ENCODE measurements around the gene ARHGAP44. TPM values are rescaled to one million over a fixed set of nuclear protein-coding genes. Genes with fewer than 3 reads are reported as not detected.

ARHGAP44 gene
- total RNA-seq, 2 donors from 2014 or later, result 46.3 to 51.5 TPM

GRCh38 chr17:13003927-13004326, 214.6 kb downstream of the ARHGAP44 start:
- Histone ChIP-seq H3K36me3 (peaks cover 13% of the 10 kb centered on the region), H3K9ac (ENCODE audit: low read depth in 2 of 2, low read length in 2 of 2) (no peak overlapping the region), H3K9me3 (no peaks in the 10 kb centered on the region), H3K4me1 (no peaks in the 10 kb centered on the region), H3K27me3 (no peaks in the 10 kb centered on the region), H3K27ac (no peak overlapping the region), H3K4me3 (no peak overlapping the region)
- no peak for DNase-seq
- TF ChIP-seq CTCF (IDR thresholded peaks at IDR 0.05), result no peak
- intact Hi-C loops (cut with DNase I), result loop anchor here (5.0 to 10.0 kb wide), 4 partner anchors 259 to 822 kb away; no protein-coding TSS in a partner anchor

- H3K9ac ChIP-seq (ENCODE audit: low read depth in 2 of 2, low read length in 2 of 2), result no peak overlapping the region
- DNase-seq, result no peak
- H3K36me3 ChIP-seq, result peaks cover 9% of the 10 kb centered on the region
These were observed 215.0 kb downstream of the ARHGAP44 start for GRCh38 chr17:13004336-13004735.

GRCh38 chr17:13005530-13005929, 216.2 kb downstream of the ARHGAP44 start:
- Histone ChIP-seq H3K9ac (ENCODE audit: low read depth in 2 of 2, low read length in 2 of 2) (no peak overlapping the region), H3K27me3 (no peaks in the 10 kb centered on the region), H3K4me1 (no peaks in the 10 kb centered on the region), H3K4me3 (no peak overlapping the region), H3K9me3 (no peaks in the 10 kb centered on the region), H3K27ac (no peak overlapping the region), H3K36me3 (peaks cover 8% of the 10 kb centered on the region)
- no peak for TF ChIP-seq CTCF (IDR thresholded peaks at IDR 0.05)
- DNase-seq, result no peak
- intact Hi-C loops (cut with DNase I), result loop anchor here (10.0 kb wide), 2 partner anchors 261 to 751 kb away; no protein-coding TSS in a partner anchor

More at GRCh38 chr17:13004336-13004735, 215.0 kb downstream of the ARHGAP44 start:
- no peak for TF ChIP-seq CTCF (IDR thresholded peaks at IDR 0.05)
- Histone ChIP-seq H3K27ac (no peak overlapping the region), H3K4me3 (no peak overlapping the region), H3K27me3 (no peaks in the 10 kb centered on the region), H3K4me1 (no peaks in the 10 kb centered on the region), H3K9me3 (no peaks in the 10 kb centered on the region)
- intact Hi-C loops (cut with DNase I), result loop anchor here (5.0 to 10.0 kb wide), 4 partner anchors 260 to 822 kb away; no protein-coding TSS in a partner anchor

GRCh38 chr17:13008461-13008860, 219.2 kb downstream of the ARHGAP44 start:
- Histone ChIP-seq H3K9me3 (no peaks in the 10 kb centered on the region), H3K27me3 (no peaks in the 10 kb centered on the region), H3K4me3 (no peak overlapping the region), H3K9ac (ENCODE audit: low read depth in 2 of 2, low read length in 2 of 2) (no peak overlapping the region), H3K36me3 (peaks cover 10% of the 10 kb centered on the region), H3K4me1 (no peaks in the 10 kb centered on the region), H3K27ac (no peak overlapping the region)
- no peak for DNase-seq
- intact Hi-C loops (cut with DNase I), result loop anchor here (10.0 kb wide), 2 partner anchors 264 to 754 kb away; no protein-coding TSS in a partner anchor
- no peak for TF ChIP-seq CTCF (IDR thresholded peaks at IDR 0.05)

GRCh38 chr17:13010959-13011358, 221.7 kb downstream of the ARHGAP44 start:
- H3K9ac ChIP-seq (ENCODE audit: low read depth in 2 of 2, low read length in 2 of 2), result no peak overlapping the region
- intact Hi-C loops (cut with DNase I), result no loop called here
- no peaks in the 10 kb centered on the region for H3K4me1 ChIP-seq
- no peak for TF ChIP-seq CTCF (IDR thresholded peaks at IDR 0.05)
- no peak overlapping the region for H3K4me3 ChIP-seq
- H3K27ac ChIP-seq, result no peak overlapping the region
- DNase-seq, result no peak
- no peaks in the 10 kb centered on the region for H3K27me3 ChIP-seq
- no peaks in the 10 kb centered on the region for H3K9me3 ChIP-seq
- peaks cover 10% of the 10 kb centered on the region for H3K36me3 ChIP-seq
